Measurements from ENCODE around the gene FBXL7. TPM values are rescaled to one million over a fixed set of nuclear protein-coding genes. Genes with fewer than 3 reads are reported as not detected.

Gene FBXL7
- total RNA-seq, 4 donors from 2014 or later = 6.5 to 37.0 (median 19.7) TPM

DNA sequence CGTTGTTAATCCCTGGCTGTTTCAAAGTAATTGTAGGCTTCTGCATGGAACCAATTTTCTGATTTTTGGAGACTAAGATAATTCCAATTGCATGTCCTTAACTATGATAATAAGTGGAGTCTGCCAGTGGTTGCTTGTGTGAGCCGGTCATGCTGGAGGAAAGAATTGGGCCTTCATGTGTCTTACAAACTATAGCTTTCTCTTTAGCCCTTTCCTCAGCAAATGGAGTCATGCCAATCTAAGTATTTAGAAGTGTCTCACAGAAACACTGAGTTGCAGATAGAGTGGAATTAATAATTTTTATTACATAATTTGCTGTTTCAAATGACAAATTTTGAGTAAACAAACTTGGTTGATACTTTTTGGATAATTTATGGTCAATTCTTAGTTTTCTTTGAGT lies 200.4 kb downstream of the FBXL7 start:
- H3K27me3 ChIP-seq = no peaks in the 10 kb centered on the region
- H3K4me1 ChIP-seq = peaks cover 0 to 2% of the 10 kb centered on the region in 2 donors
- intact Hi-C loops (cut with DNase I; ENCODE audit: low total_unique reads) = no loop called here
- no peaks in the 10 kb centered on the region for H3K9me3 ChIP-seq
- no peaks in the 10 kb centered on the region for H3K36me3 ChIP-seq
- no peak overlapping the region for H3K4me3 ChIP-seq
- H3K27ac ChIP-seq = no peak overlapping the region
- TF ChIP-seq, protein P1, sequence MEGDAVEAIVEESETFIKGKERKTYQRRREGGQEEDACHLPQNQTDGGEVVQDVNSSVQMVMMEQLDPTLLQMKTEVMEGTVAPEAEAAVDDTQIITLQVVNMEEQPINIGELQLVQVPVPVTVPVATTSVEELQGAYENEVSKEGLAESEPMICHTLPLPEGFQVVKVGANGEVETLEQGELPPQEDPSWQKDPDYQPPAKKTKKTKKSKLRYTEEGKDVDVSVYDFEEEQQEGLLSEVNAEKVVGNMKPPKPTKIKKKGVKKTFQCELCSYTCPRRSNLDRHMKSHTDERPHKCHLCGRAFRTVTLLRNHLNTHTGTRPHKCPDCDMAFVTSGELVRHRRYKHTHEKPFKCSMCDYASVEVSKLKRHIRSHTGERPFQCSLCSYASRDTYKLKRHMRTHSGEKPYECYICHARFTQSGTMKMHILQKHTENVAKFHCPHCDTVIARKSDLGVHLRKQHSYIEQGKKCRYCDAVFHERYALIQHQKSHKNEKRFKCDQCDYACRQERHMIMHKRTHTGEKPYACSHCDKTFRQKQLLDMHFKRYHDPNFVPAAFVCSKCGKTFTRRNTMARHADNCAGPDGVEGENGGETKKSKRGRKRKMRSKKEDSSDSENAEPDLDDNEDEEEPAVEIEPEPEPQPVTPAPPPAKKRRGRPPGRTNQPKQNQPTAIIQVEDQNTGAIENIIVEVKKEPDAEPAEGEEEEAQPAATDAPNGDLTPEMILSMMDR (IDR thresholded peaks at IDR 0.05) = no peak
- TF ChIP-seq POLR2A (IDR thresholded peaks at IDR 0.05) = no peak
- no peak for DNase-seq

DNA sequence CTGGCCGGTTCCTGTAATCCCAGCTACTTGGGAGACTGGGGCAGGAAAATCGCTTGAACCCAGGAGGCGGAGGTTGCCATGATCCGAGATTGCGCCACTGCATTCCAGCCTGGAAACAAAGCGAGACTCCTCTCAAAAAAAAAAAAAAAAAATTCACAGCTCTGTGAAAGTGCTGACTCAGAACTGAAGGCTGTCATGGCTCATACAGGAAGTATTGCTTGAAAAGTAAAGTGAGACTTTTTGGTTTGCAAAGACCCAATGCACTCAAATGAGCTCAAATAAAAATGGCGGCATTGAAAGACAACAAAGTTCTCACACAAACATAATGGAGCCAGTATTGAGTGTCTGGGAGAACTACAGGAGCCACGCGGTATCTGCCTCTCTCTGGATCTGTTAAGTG lies 202.1 kb downstream of the FBXL7 start:
- H3K27me3 ChIP-seq = no peaks in the 10 kb centered on the region
- H3K9me3 ChIP-seq = no peaks in the 10 kb centered on the region
- intact Hi-C loops (cut with DNase I; ENCODE audit: low total_unique reads) = no loop called here
- DNase-seq = no peak
- no peaks in the 10 kb centered on the region for H3K4me1 ChIP-seq
- H3K4me3 ChIP-seq = no peak overlapping the region
- H3K36me3 ChIP-seq = no peaks in the 10 kb centered on the region
- H3K27ac ChIP-seq = no peak overlapping the region
- TF ChIP-seq, protein P1 (IDR thresholded peaks at IDR 0.05) = no peak

DNA sequence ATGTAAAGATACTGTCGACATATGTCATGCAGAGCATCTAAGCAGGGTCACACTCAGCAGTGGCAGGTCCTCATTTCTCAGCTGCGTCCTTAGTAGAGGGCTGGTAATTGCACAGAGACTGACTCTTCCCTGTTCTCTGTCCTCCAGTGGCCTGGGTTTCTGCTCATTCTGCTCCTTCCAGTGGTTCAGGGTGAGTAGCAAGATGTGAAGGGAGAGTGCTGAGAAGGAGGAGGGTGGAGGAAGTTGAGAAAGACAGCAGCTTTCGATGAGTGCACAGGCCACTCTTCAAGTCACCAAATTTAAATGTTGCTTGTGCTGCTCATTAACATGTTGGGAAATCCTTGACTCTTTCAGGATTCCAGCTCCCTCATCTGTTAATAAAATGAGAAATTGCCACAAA lies 203.9 kb downstream of the FBXL7 start:
- Histone ChIP-seq H3K27ac (peak overlapping the region in 1 of 2 donors; percentile 24), H3K9me3 (no peaks in the 10 kb centered on the region), H3K4me1 (no peaks in the 10 kb centered on the region), H3K27me3 (no peaks in the 10 kb centered on the region), H3K4me3 (no peak overlapping the region), H3K36me3 (no peaks in the 10 kb centered on the region)
- DNase-seq = no peak
- TF ChIP-seq, protein P1 (IDR thresholded peaks at IDR 0.05) = no peak
- no peak for TF ChIP-seq POLR2A (IDR thresholded peaks at IDR 0.05)
- intact Hi-C loops (cut with DNase I; ENCODE audit: low total_unique reads) = no loop called here

DNA sequence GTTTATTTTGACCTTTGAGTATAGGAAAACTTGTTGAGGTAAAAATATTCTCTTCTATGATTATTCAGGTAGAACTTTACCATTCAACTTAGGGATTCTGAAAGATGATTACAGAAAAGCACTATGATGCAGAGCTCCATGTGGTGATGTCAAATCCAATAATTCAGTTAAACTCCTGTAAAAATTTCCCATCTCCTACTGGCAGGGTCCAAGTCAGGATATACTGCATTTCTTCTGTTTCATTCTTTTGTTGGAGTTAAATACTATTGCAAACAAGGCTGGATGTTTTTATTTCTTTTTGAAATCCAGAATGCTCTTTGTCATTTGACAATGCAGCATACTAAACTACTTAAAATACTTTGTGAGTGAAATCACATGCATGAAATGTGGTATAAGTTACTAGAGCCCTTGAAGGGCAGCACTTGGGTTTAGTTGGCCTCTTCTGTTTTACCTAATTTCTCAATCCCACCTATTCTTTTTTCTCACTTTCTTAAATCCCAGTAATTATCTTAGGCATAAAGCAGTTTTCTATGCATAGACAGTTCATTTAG lies 204.5 kb downstream of the FBXL7 start:
- DNase-seq = no peak
- TF ChIP-seq, protein P1 (IDR thresholded peaks at IDR 0.05) = no peak
- no peak for TF ChIP-seq POLR2A (IDR thresholded peaks at IDR 0.05)
- Histone ChIP-seq H3K4me3 (no peak overlapping the region), H3K4me1 (no peaks in the 10 kb centered on the region), H3K27ac (peak overlapping the region in 1 of 2 donors; percentile 24), H3K9me3 (no peaks in the 10 kb centered on the region), H3K27me3 (no peaks in the 10 kb centered on the region), H3K36me3 (no peaks in the 10 kb centered on the region)
- intact Hi-C loops (cut with DNase I; ENCODE audit: low total_unique reads) = no loop called here

DNA sequence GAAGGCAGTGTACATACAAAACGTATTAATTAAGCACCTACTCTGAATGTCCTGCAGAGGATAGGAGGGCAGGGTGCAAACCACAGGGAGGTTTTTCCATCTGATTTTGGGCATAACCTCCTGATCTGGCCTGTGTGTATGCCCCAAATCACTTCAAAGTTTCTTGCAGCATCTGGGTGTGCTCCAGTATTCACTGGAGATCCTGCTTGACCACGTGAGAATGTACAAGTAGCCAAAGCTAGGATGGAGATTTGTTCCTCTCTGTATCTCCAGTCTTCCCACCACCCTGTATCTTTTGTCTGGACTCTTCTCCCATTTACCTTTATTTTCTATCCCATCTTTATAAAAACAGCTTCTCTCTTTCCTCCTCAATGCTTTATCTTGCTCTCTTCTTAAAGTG lies 207.7 kb downstream of the FBXL7 start:
- no peaks in the 10 kb centered on the region for H3K27me3 ChIP-seq
- intact Hi-C loops (cut with DNase I; ENCODE audit: low total_unique reads) = no loop called here
- H3K4me3 ChIP-seq = no peak overlapping the region
- no peaks in the 10 kb centered on the region for H3K36me3 ChIP-seq
- DNase-seq = no peak
- no peaks in the 10 kb centered on the region for H3K4me1 ChIP-seq
- no peak overlapping the region for H3K27ac ChIP-seq
- TF ChIP-seq POLR2A (IDR thresholded peaks at IDR 0.05) = no peak
- TF ChIP-seq, protein P1 (IDR thresholded peaks at IDR 0.05) = no peak
- no peaks in the 10 kb centered on the region for H3K9me3 ChIP-seq
